Measurements from ENCODE around the gene KIF16B.

KIF16B gene

DNA sequence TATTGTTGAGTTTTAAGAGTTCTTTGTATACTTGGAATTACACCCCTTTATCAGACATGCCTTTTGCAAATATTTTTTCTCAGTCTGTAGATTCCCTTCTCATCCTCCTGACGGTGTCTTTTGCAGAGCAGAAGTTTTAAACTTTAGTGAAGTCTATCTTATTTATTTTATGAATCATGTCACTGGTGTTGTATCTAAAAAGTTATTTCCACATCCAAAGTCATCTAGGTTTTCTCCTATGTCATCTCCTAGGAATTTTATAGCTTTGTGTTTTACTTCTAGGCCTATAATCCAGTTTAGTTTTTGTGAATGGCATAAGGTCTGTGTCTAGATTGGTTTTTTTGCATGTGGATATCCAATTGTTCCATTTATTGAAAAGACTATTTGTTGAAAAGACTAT lies 271.3 kb downstream of the KIF16B start:
- Histone ChIP-seq H3K36me3 (ENCODE audit: control insufficient read depth, insufficient read depth, low read length) (no peaks in the 10 kb centered on the region), H3K4me3 (ENCODE audit: low read depth, low read length) (no peak overlapping the region), H3K4me1 (no peaks in the 10 kb centered on the region), H3K79me2 (no peaks in the 10 kb centered on the region), H2AFZ (no peak overlapping the region), H3K27me3 (ENCODE audit: control insufficient read depth, insufficient read depth, low read length) (no peaks in the 10 kb centered on the region), H3K9me3 (ENCODE audit: control insufficient read depth, low read length) (no peaks in the 10 kb centered on the region), H3K4me2 (ENCODE audit: low read length) (no peak overlapping the region), H3K27ac (no peak overlapping the region), H3K9ac (no peak overlapping the region)
- TF ChIP-seq, protein P1, sequence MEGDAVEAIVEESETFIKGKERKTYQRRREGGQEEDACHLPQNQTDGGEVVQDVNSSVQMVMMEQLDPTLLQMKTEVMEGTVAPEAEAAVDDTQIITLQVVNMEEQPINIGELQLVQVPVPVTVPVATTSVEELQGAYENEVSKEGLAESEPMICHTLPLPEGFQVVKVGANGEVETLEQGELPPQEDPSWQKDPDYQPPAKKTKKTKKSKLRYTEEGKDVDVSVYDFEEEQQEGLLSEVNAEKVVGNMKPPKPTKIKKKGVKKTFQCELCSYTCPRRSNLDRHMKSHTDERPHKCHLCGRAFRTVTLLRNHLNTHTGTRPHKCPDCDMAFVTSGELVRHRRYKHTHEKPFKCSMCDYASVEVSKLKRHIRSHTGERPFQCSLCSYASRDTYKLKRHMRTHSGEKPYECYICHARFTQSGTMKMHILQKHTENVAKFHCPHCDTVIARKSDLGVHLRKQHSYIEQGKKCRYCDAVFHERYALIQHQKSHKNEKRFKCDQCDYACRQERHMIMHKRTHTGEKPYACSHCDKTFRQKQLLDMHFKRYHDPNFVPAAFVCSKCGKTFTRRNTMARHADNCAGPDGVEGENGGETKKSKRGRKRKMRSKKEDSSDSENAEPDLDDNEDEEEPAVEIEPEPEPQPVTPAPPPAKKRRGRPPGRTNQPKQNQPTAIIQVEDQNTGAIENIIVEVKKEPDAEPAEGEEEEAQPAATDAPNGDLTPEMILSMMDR (IDR thresholded peaks at IDR 0.05) = no peak

DNA sequence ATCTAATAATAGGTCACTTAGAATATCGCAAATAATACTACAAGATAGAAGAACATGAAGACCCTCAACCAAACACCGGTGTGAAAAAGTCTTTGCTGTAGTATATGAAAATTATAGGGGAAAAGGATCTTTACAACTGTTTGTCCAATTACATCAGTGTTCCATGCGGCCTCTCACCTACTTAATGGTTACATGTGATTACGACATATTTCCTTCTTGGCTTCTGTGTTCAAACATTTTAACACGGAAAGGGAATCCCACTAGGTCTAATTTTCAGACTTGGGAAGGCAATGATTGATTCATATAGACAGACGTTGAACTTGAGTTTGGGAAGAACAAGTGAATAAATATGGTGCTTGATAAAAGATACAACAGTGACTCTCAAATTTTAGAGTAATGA lies 273.4 kb downstream of the KIF16B start:
- TF ChIP-seq, protein P1 (IDR thresholded peaks at IDR 0.05) = no peak
- no peak overlapping the region for H3K4me3 ChIP-seq (ENCODE audit: low read depth, low read length)
- no peak overlapping the region for H2AFZ ChIP-seq
- no peak overlapping the region for H3K4me2 ChIP-seq (ENCODE audit: low read length)
- no peaks in the 10 kb centered on the region for H3K36me3 ChIP-seq (ENCODE audit: control insufficient read depth, insufficient read depth, low read length)
- H3K4me1 ChIP-seq = no peaks in the 10 kb centered on the region
- H3K27ac ChIP-seq = no peak overlapping the region
- no peaks in the 10 kb centered on the region for H3K79me2 ChIP-seq
- no peaks in the 10 kb centered on the region for H3K27me3 ChIP-seq (ENCODE audit: control insufficient read depth, insufficient read depth, low read length)
- no peaks in the 10 kb centered on the region for H3K9me3 ChIP-seq (ENCODE audit: control insufficient read depth, low read length)
- H3K9ac ChIP-seq = no peak overlapping the region

DNA sequence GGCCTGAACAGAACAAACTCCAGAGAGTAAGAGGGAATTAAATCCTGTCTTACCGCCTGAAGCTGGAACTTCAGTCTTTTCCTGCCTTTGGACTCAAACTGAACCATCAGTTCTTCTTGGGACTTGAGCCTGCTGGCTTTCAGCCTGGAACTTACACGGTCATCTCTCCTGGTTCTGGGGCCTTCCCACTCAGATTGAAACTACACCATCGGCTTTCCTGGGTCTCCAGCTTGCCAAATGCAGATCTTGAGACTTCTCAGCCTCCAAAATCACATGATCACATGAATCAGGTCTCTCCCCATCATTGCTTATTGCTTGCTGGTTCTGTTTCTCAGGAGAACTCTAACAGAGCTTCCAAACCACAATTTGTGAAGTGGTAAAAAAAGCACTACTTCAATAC lies 276.3 kb downstream of the KIF16B start:
- no peaks in the 10 kb centered on the region for H3K4me1 ChIP-seq
- no peak overlapping the region for H3K4me2 ChIP-seq (ENCODE audit: low read length)
- H3K27me3 ChIP-seq (ENCODE audit: control insufficient read depth, insufficient read depth, low read length) = no peaks in the 10 kb centered on the region
- no peak overlapping the region for H2AFZ ChIP-seq
- H3K4me3 ChIP-seq (ENCODE audit: low read depth, low read length) = no peak overlapping the region
- H3K79me2 ChIP-seq = peaks cover 3% of the 10 kb centered on the region
- TF ChIP-seq, protein P1 (IDR thresholded peaks at IDR 0.05) = no peak
- no peak overlapping the region for H3K27ac ChIP-seq
- no peak overlapping the region for H3K9ac ChIP-seq
- H3K9me3 ChIP-seq (ENCODE audit: control insufficient read depth, low read length) = no peaks in the 10 kb centered on the region
- no peaks in the 10 kb centered on the region for H3K36me3 ChIP-seq (ENCODE audit: control insufficient read depth, insufficient read depth, low read length)

DNA sequence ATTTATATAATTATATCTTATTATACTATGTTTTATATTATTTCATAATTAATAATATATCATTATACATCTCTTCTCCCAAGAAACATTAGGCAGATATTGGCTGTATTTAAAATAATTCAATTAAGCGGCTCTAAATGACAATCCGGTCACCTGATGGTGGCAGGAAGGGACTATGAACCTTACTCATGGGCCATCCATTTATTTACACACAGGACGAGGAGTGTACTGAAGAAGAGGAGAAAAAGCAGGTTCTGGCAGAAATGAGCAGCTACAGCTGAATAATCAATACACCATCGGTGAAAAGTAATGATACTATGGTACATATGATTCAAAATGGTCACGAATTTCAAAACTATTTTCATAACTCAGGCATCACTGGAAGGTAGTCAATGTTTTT lies 277.7 kb downstream of the KIF16B start:
- H3K36me3 ChIP-seq (ENCODE audit: control insufficient read depth, insufficient read depth, low read length) = no peaks in the 10 kb centered on the region
- no peaks in the 10 kb centered on the region for H3K4me1 ChIP-seq
- no peaks in the 10 kb centered on the region for H3K9me3 ChIP-seq (ENCODE audit: control insufficient read depth, low read length)
- H3K9ac ChIP-seq = no peak overlapping the region
- H3K4me2 ChIP-seq (ENCODE audit: low read length) = no peak overlapping the region
- H3K79me2 ChIP-seq = peaks cover 3% of the 10 kb centered on the region
- no peak overlapping the region for H3K4me3 ChIP-seq (ENCODE audit: low read depth, low read length)
- no peak overlapping the region for H3K27ac ChIP-seq
- TF ChIP-seq, protein P1 (IDR thresholded peaks at IDR 0.05) = no peak
- no peak overlapping the region for H2AFZ ChIP-seq
- no peaks in the 10 kb centered on the region for H3K27me3 ChIP-seq (ENCODE audit: control insufficient read depth, insufficient read depth, low read length)

DNA sequence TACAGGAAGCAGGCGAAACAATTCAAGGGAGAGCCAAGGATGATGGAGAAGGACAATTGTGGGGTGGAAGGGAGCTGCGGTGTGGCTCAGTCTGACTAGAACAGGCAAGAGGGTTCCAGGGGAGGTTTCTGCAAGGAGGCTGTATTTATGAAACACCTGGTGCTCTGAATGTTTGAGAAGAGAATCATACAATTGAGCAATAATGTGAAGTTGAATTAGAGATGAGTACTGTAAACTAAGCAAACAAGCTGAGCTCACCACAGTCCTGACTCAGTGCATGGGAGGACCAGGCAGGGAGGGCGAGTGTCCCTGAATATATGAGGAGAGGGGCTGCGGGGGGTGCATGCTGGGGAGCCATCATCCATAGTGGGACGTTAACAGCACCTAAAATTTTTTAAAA lies 279.7 kb downstream of the KIF16B start:
- TF ChIP-seq, protein P1 (IDR thresholded peaks at IDR 0.05) = no peak
- H3K27me3 ChIP-seq (ENCODE audit: control insufficient read depth, insufficient read depth, low read length) = no peaks in the 10 kb centered on the region

More for the DNA sequence above, 279.7 kb downstream of the KIF16B start:
- Histone ChIP-seq H3K36me3 (ENCODE audit: control insufficient read depth, insufficient read depth, low read length) (no peaks in the 10 kb centered on the region), H3K4me1 (no peaks in the 10 kb centered on the region), H3K9me3 (ENCODE audit: control insufficient read depth, low read length) (no peaks in the 10 kb centered on the region), H3K79me2 (peaks cover 3% of the 10 kb centered on the region), H3K9ac (no peak overlapping the region), H2AFZ (no peak overlapping the region), H3K4me3 (ENCODE audit: low read depth, low read length) (no peak overlapping the region), H3K27ac (no peak overlapping the region), H3K4me2 (ENCODE audit: low read length) (no peak overlapping the region)

Data from parathyroid adenoma (tissue), 2 donors.